HepG2 (cell line): Measurements from ENCODE around the gene BABAM2. TPM values are rescaled to one million over a fixed set of nuclear protein-coding genes. Genes with fewer than 3 reads are reported as not detected.

ENCODE experiments used
- FOXJ3 ChIP-seq: sonication (generic); formaldehyde crosslinking; IDR thresholded peaks from 2 replicates; pipeline ENCODE4 v1.4.0; 2020; ENCODE audit warnings: missing genetic modification reagents, mild to moderate bottlenecking, borderline replicate concordance
- HMG20B ChIP-seq: conservative IDR thresholded peaks from 2 replicates; pipeline ENCODE4 v1.6.1; 2016; ENCODE audit warnings: missing genetic modification reagents, missing compliant biosample characterization
- MBNL3 ChIP-seq: fragments of 250-450 bp; sonication (Bioruptor Pico); conservative IDR thresholded peaks from 2 replicates; pipeline ENCODE4 v1.8.0; 2022; ENCODE audit warnings: mild to moderate bottlenecking, inconsistent platforms
- NCOR1 ChIP-seq: fragments of 200-600 bp; sonication (generic); IDR thresholded peaks from 2 replicates; pipeline ENCODE4 v1.7.0; 2017; ENCODE audit warnings: antibody characterized with exemption, low read length, borderline replicate concordance
- SP140L ChIP-seq: sonication (generic); formaldehyde crosslinking; IDR thresholded peaks from 2 replicates; pipeline ENCODE4 v1.4.0; 2020; ENCODE audit warnings: missing genetic modification reagents, borderline replicate concordance
- SRY ChIP-seq: sonication (generic); formaldehyde crosslinking; IDR thresholded peaks from 2 replicates; pipeline ENCODE4 v1.8.0; 2022; ENCODE audit warnings: mild to moderate bottlenecking, missing genetic modification reagents
- ZFP36L1 ChIP-seq: sonication (generic); formaldehyde crosslinking; IDR thresholded peaks from 2 replicates; pipeline ENCODE4 v1.8.0; 2022; ENCODE audit warnings: mild to moderate bottlenecking, missing genetic modification reagents, moderate library complexity
- ZNF143 ChIP-seq: sonication (generic); formaldehyde crosslinking; IDR thresholded peaks from 2 replicates; pipeline ENCODE4 v1.4.0; 2020; ENCODE audit warnings: missing genetic modification reagents
- ZNF205 ChIP-seq: IDR thresholded peaks from 2 replicates; pipeline ENCODE4 v1.6.1; 2018; ENCODE audit warnings: missing biosample characterization, missing genetic modification reagents
- ZNF263 ChIP-seq: sonication (generic); formaldehyde crosslinking; IDR thresholded peaks from 2 replicates; pipeline ENCODE4 v1.4.0; 2020; ENCODE audit warnings: missing genetic modification reagents
- ZNF713 ChIP-seq: sonication (generic); formaldehyde crosslinking; IDR thresholded peaks from 2 replicates; pipeline ENCODE4 v1.4.0; 2020; ENCODE audit warnings: mild to moderate bottlenecking, missing genetic modification reagents
- ZSCAN30 ChIP-seq: sonication (generic); formaldehyde crosslinking; IDR thresholded peaks from 2 replicates; pipeline ENCODE4 v1.5.0; 2020; ENCODE audit warnings: mild to moderate bottlenecking, missing genetic modification reagents
- polyA plus RNA-seq, 8 experiments: library from polyadenylated mRNA; depleted of rRNA in 3 of 8; stranded (reverse) in 7 of 8; unstranded in 1 of 8; fragments of >200 nt; fragmentation: Illumina TruSeq in 4 of 8; extraction: Trizol in 4 of 8; gene quantifications; 2 replicates each; pipeline versions ENCODE4 v1.2.1 to v1.2.3, GENCODE V29; 2011 to 2016; ENCODE audit warnings: low read depth in 4 of 8, missing spikeins in 1 of 8, mixed read lengths in 1 of 8; ENCODE audit not compliant: insufficient read depth in 1 of 8
- total RNA-seq, 5 experiments: library from RNA; depleted of rRNA; stranded (reverse); fragments of >200 nt; fragmentation: Illumina TruSeq; extraction: Trizol; gene quantifications; 2 replicates each; pipeline ENCODE4 v1.2.3, GENCODE V29; 2016; ENCODE audit warnings: low read depth in 1 of 5
- TF ChIP-seq, protein P1 (sequence below): sonication (generic); formaldehyde crosslinking; IDR thresholded peaks from 2 replicates; pipeline ENCODE4 v1.4.0; 2020; ENCODE audit warnings: missing genetic modification reagents
- TF ChIP-seq, protein P2 (sequence below): sonication (generic); formaldehyde crosslinking; IDR thresholded peaks from 2 replicates; pipeline ENCODE4 v1.9.0; 2021; ENCODE audit warnings: missing genetic modification reagents, borderline replicate concordance
- TF ChIP-seq, protein P3 (sequence below): sonication (generic); formaldehyde crosslinking; IDR thresholded peaks from 2 replicates; pipeline ENCODE4 v1.5.0; 2020; ENCODE audit warnings: mild to moderate bottlenecking, missing genetic modification reagents, moderate library complexity
- TF ChIP-seq, protein P4 (sequence below): sonication (generic); formaldehyde crosslinking; IDR thresholded peaks from 2 replicates; pipeline ENCODE4 v1.5.0; 2020; ENCODE audit warnings: mild to moderate bottlenecking, missing genetic modification reagents
- TF ChIP-seq, protein P5 (sequence below): sonication (generic); formaldehyde crosslinking; IDR thresholded peaks from 2 replicates; pipeline ENCODE4 v1.8.1; 2022; ENCODE audit warnings: mild to moderate bottlenecking, missing genetic modification reagents

BABAM2 gene
- total and polyA plus RNA-seq, 2 of the 13 experiments (the other 11 are each of a cell fraction or from before 2014, with no cell fraction given): 24.9 to 28.0 TPM

DNA sequence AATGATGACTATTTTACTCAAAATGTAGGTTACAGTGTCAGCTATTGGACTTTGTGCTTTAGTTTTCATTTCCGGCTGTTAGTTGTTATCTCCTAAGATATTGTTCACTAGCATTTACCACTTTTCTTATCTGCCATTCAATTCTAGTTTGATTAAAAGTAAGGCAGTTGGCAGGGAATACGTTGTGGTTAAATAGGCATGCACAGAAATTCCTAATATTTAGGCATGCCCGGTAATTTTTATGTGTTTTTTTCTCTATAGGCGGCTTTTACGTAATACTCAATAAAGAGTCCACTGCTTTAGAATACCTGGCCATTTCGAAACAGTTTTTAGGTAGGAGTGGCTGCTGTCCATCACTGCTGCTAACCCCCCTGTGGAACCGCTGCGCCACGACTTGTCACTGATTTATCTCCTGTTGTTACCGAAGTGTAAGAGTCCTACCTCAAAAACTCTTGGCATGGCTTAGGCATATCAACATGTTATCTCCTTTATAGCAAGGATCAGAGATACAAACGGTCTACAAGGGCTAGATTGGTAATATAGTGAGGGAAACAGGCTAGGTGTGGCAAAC is 39.5 kb downstream of the BABAM2 start (continued):
- TF ChIP-seq ZNF713 (CRISPR knock-in tag) (no peak), HMG20B (CRISPR knock-in tag) (no peak), MBNL3 (no peak), ZSCAN30 (no peak), ZNF263 (CRISPR knock-in tag) (no peak), ZNF143 (CRISPR knock-in tag) (no peak), NCOR1 (peak; percentile 80; the same call in 1 of the 2 replicates), SRY (CRISPR knock-in tag) (no peak), FOXJ3 (CRISPR knock-in tag) (no peak), SP140L (CRISPR knock-in tag) (no peak), ZNF205 (CRISPR knock-in tag) (no peak), ZFP36L1 (CRISPR knock-in tag) (no peak)
- TF ChIP-seq, protein P1, sequence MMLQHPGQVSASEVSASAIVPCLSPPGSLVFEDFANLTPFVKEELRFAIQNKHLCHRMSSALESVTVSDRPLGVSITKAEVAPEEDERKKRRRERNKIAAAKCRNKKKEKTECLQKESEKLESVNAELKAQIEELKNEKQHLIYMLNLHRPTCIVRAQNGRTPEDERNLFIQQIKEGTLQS (CRISPR knock-in tag): no peak
- TF ChIP-seq, protein P2, sequence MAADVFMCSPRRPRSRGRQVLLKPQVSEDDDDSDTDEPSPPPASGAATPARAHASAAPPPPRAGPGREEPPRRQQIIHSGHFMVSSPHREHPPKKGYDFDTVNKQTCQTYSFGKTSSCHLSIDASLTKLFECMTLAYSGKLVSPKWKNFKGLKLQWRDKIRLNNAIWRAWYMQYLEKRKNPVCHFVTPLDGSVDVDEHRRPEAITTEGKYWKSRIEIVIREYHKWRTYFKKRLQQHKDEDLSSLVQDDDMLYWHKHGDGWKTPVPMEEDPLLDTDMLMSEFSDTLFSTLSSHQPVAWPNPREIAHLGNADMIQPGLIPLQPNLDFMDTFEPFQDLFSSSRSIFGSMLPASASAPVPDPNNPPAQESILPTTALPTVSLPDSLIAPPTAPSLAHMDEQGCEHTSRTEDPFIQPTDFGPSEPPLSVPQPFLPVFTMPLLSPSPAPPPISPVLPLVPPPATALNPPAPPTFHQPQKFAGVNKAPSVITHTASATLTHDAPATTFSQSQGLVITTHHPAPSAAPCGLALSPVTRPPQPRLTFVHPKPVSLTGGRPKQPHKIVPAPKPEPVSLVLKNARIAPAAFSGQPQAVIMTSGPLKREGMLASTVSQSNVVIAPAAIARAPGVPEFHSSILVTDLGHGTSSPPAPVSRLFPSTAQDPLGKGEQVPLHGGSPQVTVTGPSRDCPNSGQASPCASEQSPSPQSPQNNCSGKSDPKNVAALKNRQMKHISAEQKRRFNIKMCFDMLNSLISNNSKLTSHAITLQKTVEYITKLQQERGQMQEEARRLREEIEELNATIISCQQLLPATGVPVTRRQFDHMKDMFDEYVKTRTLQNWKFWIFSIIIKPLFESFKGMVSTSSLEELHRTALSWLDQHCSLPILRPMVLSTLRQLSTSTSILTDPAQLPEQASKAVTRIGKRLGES (CRISPR knock-in tag): no peak
- TF ChIP-seq, protein P3, sequence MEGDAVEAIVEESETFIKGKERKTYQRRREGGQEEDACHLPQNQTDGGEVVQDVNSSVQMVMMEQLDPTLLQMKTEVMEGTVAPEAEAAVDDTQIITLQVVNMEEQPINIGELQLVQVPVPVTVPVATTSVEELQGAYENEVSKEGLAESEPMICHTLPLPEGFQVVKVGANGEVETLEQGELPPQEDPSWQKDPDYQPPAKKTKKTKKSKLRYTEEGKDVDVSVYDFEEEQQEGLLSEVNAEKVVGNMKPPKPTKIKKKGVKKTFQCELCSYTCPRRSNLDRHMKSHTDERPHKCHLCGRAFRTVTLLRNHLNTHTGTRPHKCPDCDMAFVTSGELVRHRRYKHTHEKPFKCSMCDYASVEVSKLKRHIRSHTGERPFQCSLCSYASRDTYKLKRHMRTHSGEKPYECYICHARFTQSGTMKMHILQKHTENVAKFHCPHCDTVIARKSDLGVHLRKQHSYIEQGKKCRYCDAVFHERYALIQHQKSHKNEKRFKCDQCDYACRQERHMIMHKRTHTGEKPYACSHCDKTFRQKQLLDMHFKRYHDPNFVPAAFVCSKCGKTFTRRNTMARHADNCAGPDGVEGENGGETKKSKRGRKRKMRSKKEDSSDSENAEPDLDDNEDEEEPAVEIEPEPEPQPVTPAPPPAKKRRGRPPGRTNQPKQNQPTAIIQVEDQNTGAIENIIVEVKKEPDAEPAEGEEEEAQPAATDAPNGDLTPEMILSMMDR (CRISPR knock-in tag): no peak
- TF ChIP-seq, protein P4, sequence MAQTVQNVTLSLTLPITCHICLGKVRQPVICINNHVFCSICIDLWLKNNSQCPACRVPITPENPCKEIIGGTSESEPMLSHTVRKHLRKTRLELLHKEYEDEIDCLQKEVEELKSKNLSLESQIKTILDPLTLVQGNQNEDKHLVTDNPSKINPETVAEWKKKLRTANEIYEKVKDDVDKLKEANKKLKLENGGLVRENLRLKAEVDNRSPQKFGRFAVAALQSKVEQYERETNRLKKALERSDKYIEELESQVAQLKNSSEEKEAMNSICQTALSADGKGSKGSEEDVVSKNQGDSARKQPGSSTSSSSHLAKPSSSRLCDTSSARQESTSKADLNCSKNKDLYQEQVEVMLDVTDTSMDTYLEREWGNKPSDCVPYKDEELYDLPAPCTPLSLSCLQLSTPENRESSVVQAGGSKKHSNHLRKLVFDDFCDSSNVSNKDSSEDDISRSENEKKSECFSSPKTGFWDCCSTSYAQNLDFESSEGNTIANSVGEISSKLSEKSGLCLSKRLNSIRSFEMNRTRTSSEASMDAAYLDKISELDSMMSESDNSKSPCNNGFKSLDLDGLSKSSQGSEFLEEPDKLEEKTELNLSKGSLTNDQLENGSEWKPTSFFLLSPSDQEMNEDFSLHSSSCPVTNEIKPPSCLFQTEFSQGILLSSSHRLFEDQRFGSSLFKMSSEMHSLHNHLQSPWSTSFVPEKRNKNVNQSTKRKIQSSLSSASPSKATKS (CRISPR knock-in tag): no peak
- TF ChIP-seq, protein P5, sequence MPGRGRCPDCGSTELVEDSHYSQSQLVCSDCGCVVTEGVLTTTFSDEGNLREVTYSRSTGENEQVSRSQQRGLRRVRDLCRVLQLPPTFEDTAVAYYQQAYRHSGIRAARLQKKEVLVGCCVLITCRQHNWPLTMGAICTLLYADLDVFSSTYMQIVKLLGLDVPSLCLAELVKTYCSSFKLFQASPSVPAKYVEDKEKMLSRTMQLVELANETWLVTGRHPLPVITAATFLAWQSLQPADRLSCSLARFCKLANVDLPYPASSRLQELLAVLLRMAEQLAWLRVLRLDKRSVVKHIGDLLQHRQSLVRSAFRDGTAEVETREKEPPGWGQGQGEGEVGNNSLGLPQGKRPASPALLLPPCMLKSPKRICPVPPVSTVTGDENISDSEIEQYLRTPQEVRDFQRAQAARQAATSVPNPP: no peak
